HFFc6 (cell line): ENCODE measurements around the gene AUTS2. TPM values are rescaled to one million over a fixed set of nuclear protein-coding genes. Genes with fewer than 3 reads are reported as not detected.

Source experiments
- DNase-seq: peaks from one replicate; pipeline ENCODE4 v3.0.0-alpha.2; 2018
- H3K27ac Mint-ChIP-seq: 2 replicates; pipeline ENCODE4 v1.8.0; 2020; ENCODE audit warnings: mild to moderate bottlenecking, mixed read lengths
- H3K27me3 Mint-ChIP-seq: 2 replicates; pipeline ENCODE4 v1.8.0; 2021; ENCODE audit warnings: mild to moderate bottlenecking, moderate library complexity, mixed read lengths; ENCODE audit not compliant: insufficient read depth
- H3K36me3 Mint-ChIP-seq: 2 replicates; pipeline ENCODE4 v1.8.0; 2021; ENCODE audit warnings: low read depth, mixed read lengths
- H3K4me1 Mint-ChIP-seq: 2 replicates; pipeline ENCODE4 v1.8.0; 2020; ENCODE audit warnings: low read depth, mixed read lengths
- H3K4me3 Mint-ChIP-seq: 2 replicates; pipeline ENCODE4 v1.8.0; 2020; ENCODE audit warnings: mild to moderate bottlenecking, moderate library complexity, mixed read lengths
- H3K9me3 Mint-ChIP-seq: 2 replicates; pipeline ENCODE4 v1.8.0; 2020; ENCODE audit warnings: mild to moderate bottlenecking, mixed read lengths
- CTCF ChIP-seq: fragments of 200-600 bp; sonication (generic); IDR thresholded peaks from 2 replicates; pipeline ENCODE4 v1.5.0; 2021; ENCODE audit warnings: antibody characterized with exemption, mild to moderate bottlenecking
- total RNA-seq, 6 experiments: library from RNA; stranded (reverse); fragmentation: NEBNext Ultra II Directional; extraction: Animal tissue kit (Norgen Biotek cat#: 25700); gene quantifications; 2 replicates in 1 of 6; 3 replicates in 5 of 6; pipeline ENCODE4 v1.2.3, GENCODE V29; 2021

AUTS2 gene
- total RNA-seq, 6 experiments from 2014 or later = 0.02 to 0.19 (median 0.16) TPM; not detected in 2

- Mint-ChIP-seq H3K4me3 (no peak overlapping the region), H3K27me3 (peaks cover 2% of the 10 kb centered on the region; the same call in 1 of the 2 replicates), H3K9me3 (peaks cover 27% of the 10 kb centered on the region), H3K4me1 (no peaks in the 10 kb centered on the region), H3K36me3 (no peaks in the 10 kb centered on the region), H3K27ac (no peak overlapping the region)
- no peak for TF ChIP-seq CTCF
- no peak for DNase-seq
Measured at GRCh38 chr7:69906283-69906995, 308.2 kb downstream of the AUTS2 start.

- Mint-ChIP-seq H3K4me1 (no peaks in the 10 kb centered on the region), H3K9me3 (peaks cover 27% of the 10 kb centered on the region), H3K36me3 (no peaks in the 10 kb centered on the region), H3K27ac (no peak overlapping the region), H3K27me3 (peaks cover 2% of the 10 kb centered on the region; the same call in 1 of the 2 replicates), H3K4me3 (no peak overlapping the region)
- TF ChIP-seq CTCF = no peak
- DNase-seq = no peak
Measured at GRCh38 chr7:69907720-69908119, 309.4 kb downstream of the AUTS2 start.

- Mint-ChIP-seq H3K4me1 (no peaks in the 10 kb centered on the region), H3K27me3 (peaks cover 2% of the 10 kb centered on the region; the same call in 1 of the 2 replicates), H3K9me3 (peaks cover 33% of the 10 kb centered on the region), H3K4me3 (no peak overlapping the region), H3K27ac (no peak overlapping the region), H3K36me3 (no peaks in the 10 kb centered on the region)
- DNase-seq = no peak
- TF ChIP-seq CTCF = no peak
Measured at GRCh38 chr7:69908454-69908853, 310.2 kb downstream of the AUTS2 start.

GRCh38 chr7:69910150-69910549 lies 311.9 kb downstream of the AUTS2 start:
- peaks cover 50% of the 10 kb centered on the region for H3K9me3 Mint-ChIP-seq
- no peak for TF ChIP-seq CTCF
- H3K4me1 Mint-ChIP-seq = no peaks in the 10 kb centered on the region
- no peak for DNase-seq
- peaks cover 2% of the 10 kb centered on the region; the same call in 1 of the 2 replicates for H3K27me3 Mint-ChIP-seq
- no peak overlapping the region for H3K27ac Mint-ChIP-seq
- H3K36me3 Mint-ChIP-seq = no peaks in the 10 kb centered on the region
- no peak overlapping the region for H3K4me3 Mint-ChIP-seq

- no peak overlapping the region for H3K4me3 Mint-ChIP-seq
- peaks cover 2% of the 10 kb centered on the region; the same call in 1 of the 2 replicates for H3K27me3 Mint-ChIP-seq
Measured at GRCh38 chr7:69911337-69911736, 313.1 kb downstream of the AUTS2 start.

More at GRCh38 chr7:69911337-69911736, 313.1 kb downstream of the AUTS2 start:
- no peak for TF ChIP-seq CTCF
- Mint-ChIP-seq H3K36me3 (no peaks in the 10 kb centered on the region), H3K27ac (no peak overlapping the region), H3K4me1 (no peaks in the 10 kb centered on the region), H3K9me3 (peaks cover 47% of the 10 kb centered on the region)
- no peak for DNase-seq
